A673 (cell line): ENCODE measurements around the gene NPS. TPM values are rescaled to one million over a fixed set of nuclear protein-coding genes. Genes with fewer than 3 reads are reported as not detected.

ENCODE experiments used
- BruUV-seq: library from RNA; stranded (reverse); fragments of 400-500 nt; replicated peaks from 2 replicates; lab custom pipeline; 2021; lab: Mats Ljungman, UMichigan
- CTCF ChIA-PET: fragments of 300-600 bp; sonication (Branson Sonifier 250); formaldehyde crosslinking; loops from one replicate; lab custom pipeline; 2022; ENCODE audit warnings: antibody characterized with exemption; lab: Charles Lee
- POLR2A ChIA-PET: fragments of 300-600 bp; sonication (Branson Sonifier 250); formaldehyde crosslinking; loops from one replicate; lab custom pipeline; 2022; ENCODE audit warnings: antibody characterized with exemption; ENCODE audit not compliant: low non-redundant PET; lab: Charles Lee
- DNase-seq: peaks from one replicate; pipeline ENCODE4 v3.0.0-alpha.2; 2015; ENCODE audit warnings: low spot score
- H3K27ac ChIP-seq: fragments of 200-600 bp; sonication (generic); 2 replicates; pipeline ENCODE4 v1.5.1; 2016; ENCODE audit warnings: mixed run types, low read depth, mild to moderate bottlenecking, mixed read lengths, antibody characterized with exemption, low read length; ENCODE audit not compliant: poor library complexity, severe bottlenecking
- H3K27me3 ChIP-seq: fragments of 200-600 bp; sonication (generic); replicated peaks from 2 replicates; pipeline ENCODE4 v1.6.1; 2017; ENCODE audit warnings: mixed run types, low read depth, mild to moderate bottlenecking, mixed read lengths, antibody characterized with exemption, low read length; ENCODE audit not compliant: insufficient read depth, poor library complexity
- H3K36me3 ChIP-seq: fragments of 200-600 bp; sonication (generic); 2 replicates; pipeline ENCODE4 v1.6.1; 2016; ENCODE audit warnings: mixed run types, mild to moderate bottlenecking, mixed read lengths, antibody characterized with exemption, low read length; ENCODE audit not compliant: insufficient read depth, poor library complexity, severe bottlenecking
- H3K4me1 ChIP-seq: fragments of 200-600 bp; sonication (generic); 2 replicates; pipeline ENCODE4 v1.6.1; 2017; ENCODE audit warnings: mixed run types, mild to moderate bottlenecking, mixed read lengths, antibody characterized with exemption, low read length; ENCODE audit not compliant: insufficient read depth, poor library complexity, severe bottlenecking
- H3K4me3 ChIP-seq: fragments of 200-600 bp; sonication (generic); 2 replicates; pipeline ENCODE4 v1.5.1; 2016; ENCODE audit warnings: low read depth, mixed run types, mild to moderate bottlenecking, mixed read lengths, low read length; ENCODE audit not compliant: poor library complexity, severe bottlenecking
- H3K9me3 ChIP-seq: fragments of 200-600 bp; sonication (generic); 2 replicates; pipeline ENCODE4 v1.6.1; 2016; ENCODE audit warnings: mixed run types, low read depth, mild to moderate bottlenecking, mixed read lengths, antibody characterized with exemption, low read length; ENCODE audit not compliant: poor library complexity, severe bottlenecking
- EZH2 ChIP-seq: fragments of 200-600 bp; sonication (generic); IDR thresholded peaks from 2 replicates; pipeline ENCODE4 v1.6.1; 2017; ENCODE audit warnings: borderline replicate concordance, low read depth, mild to moderate bottlenecking, mixed read lengths, antibody characterized with exemption, low read length; ENCODE audit not compliant: poor library complexity, severe bottlenecking
- intact Hi-C: fragments of 100-400 bp; cut with micrococcal nuclease; formaldehyde crosslinking; loops from one replicate; pipeline ENCODE4 v1.10.0; 2022; ENCODE audit not compliant: unreplicated experiment
- total RNA-seq: library from RNA; stranded (reverse); gene quantifications from 2 replicates; pipeline ENCODE4 v1.2.3, GENCODE V29; 2021
- TF ChIP-seq, protein P1 (sequence below): fragments of 300-800, 200-600 bp; sonication (generic); conservative IDR thresholded peaks from 2 replicates; pipeline ENCODE4 v1.5.1; 2017; ENCODE audit warnings: low read depth, mild to moderate bottlenecking, antibody characterized with exemption, low read length, moderate library complexity, mixed read lengths

Gene NPS
- total RNA-seq, 1 experiment from 2014 or later: not detected

DNA sequence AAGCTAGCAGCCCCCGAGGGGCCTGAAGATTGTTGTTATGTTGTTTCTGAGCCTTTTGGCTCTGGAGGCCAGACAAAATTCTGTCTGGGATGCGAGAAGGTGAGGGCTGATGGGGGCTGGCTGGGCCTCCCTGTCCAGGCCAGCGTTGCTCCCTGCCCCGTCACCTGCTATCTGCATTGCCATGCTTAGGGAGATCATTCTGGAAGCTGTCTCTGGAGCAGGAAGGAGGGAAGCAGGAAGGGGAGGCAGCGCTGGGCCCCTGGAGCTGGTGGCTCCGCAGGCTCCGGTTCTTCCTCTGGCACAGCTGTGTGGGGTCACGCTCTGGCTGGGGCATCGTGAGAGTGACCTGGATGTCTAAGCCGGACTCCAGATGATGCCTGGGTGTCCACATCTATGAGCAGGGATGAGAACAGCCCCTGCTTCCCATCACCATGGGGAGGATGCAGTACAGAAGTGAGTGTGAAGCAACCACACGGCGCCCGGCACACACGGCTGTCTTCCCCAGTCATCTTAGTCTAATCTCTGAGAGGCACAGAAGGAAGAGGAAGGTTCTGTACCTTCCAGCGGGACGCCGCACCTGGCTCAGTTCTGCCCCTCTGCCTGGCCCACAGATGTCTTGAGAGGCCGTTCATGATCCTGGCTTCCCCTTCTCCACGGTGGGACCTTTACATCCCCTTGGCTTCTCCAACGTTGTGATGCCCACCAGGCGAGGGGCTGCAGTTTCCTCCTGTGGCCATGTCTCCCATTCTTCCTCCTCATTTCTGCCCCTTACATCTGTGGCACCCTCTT, 11.9 kb upstream of the NPS start:
- DNase-seq: no peak
- peaks cover 3% of the 10 kb centered on the region for H3K9me3 ChIP-seq
- no peak overlapping the region for H3K4me3 ChIP-seq
- POLR2A ChIA-PET: no interaction called here
- intact Hi-C loops: no loop called here
- no peaks in the 10 kb centered on the region for H3K36me3 ChIP-seq
- peaks cover 6% of the 10 kb centered on the region for H3K4me1 ChIP-seq
- H3K27me3 ChIP-seq: no peaks in the 10 kb centered on the region
- BruUV-seq: no TSS peak
- TF ChIP-seq, protein P1, sequence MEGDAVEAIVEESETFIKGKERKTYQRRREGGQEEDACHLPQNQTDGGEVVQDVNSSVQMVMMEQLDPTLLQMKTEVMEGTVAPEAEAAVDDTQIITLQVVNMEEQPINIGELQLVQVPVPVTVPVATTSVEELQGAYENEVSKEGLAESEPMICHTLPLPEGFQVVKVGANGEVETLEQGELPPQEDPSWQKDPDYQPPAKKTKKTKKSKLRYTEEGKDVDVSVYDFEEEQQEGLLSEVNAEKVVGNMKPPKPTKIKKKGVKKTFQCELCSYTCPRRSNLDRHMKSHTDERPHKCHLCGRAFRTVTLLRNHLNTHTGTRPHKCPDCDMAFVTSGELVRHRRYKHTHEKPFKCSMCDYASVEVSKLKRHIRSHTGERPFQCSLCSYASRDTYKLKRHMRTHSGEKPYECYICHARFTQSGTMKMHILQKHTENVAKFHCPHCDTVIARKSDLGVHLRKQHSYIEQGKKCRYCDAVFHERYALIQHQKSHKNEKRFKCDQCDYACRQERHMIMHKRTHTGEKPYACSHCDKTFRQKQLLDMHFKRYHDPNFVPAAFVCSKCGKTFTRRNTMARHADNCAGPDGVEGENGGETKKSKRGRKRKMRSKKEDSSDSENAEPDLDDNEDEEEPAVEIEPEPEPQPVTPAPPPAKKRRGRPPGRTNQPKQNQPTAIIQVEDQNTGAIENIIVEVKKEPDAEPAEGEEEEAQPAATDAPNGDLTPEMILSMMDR: no peak
- no peak for TF ChIP-seq EZH2
- CTCF ChIA-PET: no interaction called here
- no peak overlapping the region for H3K27ac ChIP-seq

DNA sequence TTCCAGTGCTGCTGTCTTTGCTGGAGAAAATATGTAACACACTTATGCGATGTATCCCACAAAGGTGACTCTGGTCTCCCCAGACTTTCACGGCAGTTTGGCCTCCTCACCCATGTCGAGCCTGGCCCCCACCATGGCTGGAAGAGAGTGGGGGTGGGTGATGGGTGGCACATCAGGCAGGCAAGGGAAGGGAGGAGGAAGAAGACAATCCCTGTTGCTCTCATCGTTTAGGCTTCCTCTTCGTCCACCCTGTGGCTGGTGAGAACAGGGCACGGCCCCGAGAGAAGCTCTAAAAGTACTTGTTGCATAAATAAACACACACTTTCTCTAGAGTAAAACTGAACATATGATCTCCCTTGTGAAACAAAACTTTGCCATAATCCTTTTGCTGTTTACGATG, 11.2 kb upstream of the NPS start:
- no peak for DNase-seq
- ChIA-PET CTCF (no interaction called here), POLR2A (no interaction called here)
- Histone ChIP-seq H3K27ac (no peak overlapping the region), H3K4me1 (peaks cover 6% of the 10 kb centered on the region), H3K9me3 (peaks cover 3% of the 10 kb centered on the region), H3K36me3 (no peaks in the 10 kb centered on the region), H3K27me3 (no peaks in the 10 kb centered on the region), H3K4me3 (no peak overlapping the region)
- intact Hi-C loops: no loop called here
- TF ChIP-seq EZH2: no peak
- TF ChIP-seq, protein P1: no peak
- no TSS peak for BruUV-seq

DNA sequence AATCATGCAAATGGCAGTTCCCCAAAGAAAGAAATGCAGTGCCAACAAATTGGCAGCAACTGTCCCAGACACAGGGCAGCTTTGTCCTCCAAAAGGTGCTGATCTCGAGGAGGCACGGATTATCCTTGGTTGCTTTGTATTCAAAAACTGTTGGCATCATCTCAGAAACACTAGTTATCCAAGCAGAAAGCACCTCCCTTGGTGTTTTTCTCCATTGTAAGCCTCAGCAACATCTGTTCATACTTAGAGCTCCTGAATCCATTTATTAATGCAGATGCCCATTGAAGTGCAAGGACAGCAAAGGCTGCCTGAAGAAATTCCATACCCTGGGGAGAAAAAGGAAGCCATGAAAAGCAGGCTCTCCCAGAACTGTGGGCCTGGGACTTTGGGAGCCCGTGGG, 1.1 kb upstream of the NPS start:
- Histone ChIP-seq H3K9me3 (peaks cover 13% of the 10 kb centered on the region), H3K4me1 (peaks cover 29% of the 10 kb centered on the region), H3K27me3 (no peaks in the 10 kb centered on the region), H3K4me3 (no peak overlapping the region), H3K27ac (no peak overlapping the region), H3K36me3 (no peaks in the 10 kb centered on the region)
- no TSS peak for BruUV-seq
- ChIA-PET POLR2A (no interaction called here), CTCF (no interaction called here)
- intact Hi-C loops: no loop called here
- peak; percentile 51 for DNase-seq
- TF ChIP-seq, protein P1: no peak
- TF ChIP-seq EZH2: no peak
